Testis (tissue), 2 donors: ENCODE measurements around the gene NRF1.

Experiments
- CTCF ChIP-seq, 3 experiments: fragments of 450-650 bp in 2 of 3; fragments of 200-600 bp in 1 of 3; sonication (generic) in 1 of 3; IDR thresholded peaks; one replicate each; pipeline ENCODE4 v1.5.1; 2016 to 2019; ENCODE audit warnings: antibody characterized with exemption in 3 of 3, mild to moderate bottlenecking in 2 of 3, moderate library complexity in 1 of 3
- POLR2A ChIP-seq: fragments of 450-650 bp; IDR thresholded peaks from one replicate; pipeline ENCODE4 v1.6.1; 2017; ENCODE audit warnings: antibody characterized with exemption, mild to moderate bottlenecking, moderate library complexity

GRCh38 chr7:129575699-129576098 is 35.8 kb upstream of the NRF1 start:
- TF ChIP-seq CTCF (IDR thresholded peaks at IDR 0.05) (no peak), POLR2A (no peak)
